Lower leg skin (tissue), 3 donors: ENCODE results near the gene NMNAT3.

ENCODE experiments used
- POLR2A ChIP-seq, 2 donors: fragments of 450-650 bp; IDR thresholded peaks; one replicate each; pipeline ENCODE4 v1.6.1; 2016 to 2017; ENCODE audit warnings: antibody characterized with exemption in 2 of 2, mild to moderate bottlenecking in 1 of 2, moderate library complexity in 1 of 2
- TF ChIP-seq, protein P1 (sequence below), 3 donors: fragments of 450-650 bp; IDR thresholded peaks; one replicate each; pipeline ENCODE4 v1.5.1; 2016; ENCODE audit warnings: antibody characterized with exemption in 3 of 3, mild to moderate bottlenecking in 3 of 3, moderate library complexity in 2 of 3

DNA sequence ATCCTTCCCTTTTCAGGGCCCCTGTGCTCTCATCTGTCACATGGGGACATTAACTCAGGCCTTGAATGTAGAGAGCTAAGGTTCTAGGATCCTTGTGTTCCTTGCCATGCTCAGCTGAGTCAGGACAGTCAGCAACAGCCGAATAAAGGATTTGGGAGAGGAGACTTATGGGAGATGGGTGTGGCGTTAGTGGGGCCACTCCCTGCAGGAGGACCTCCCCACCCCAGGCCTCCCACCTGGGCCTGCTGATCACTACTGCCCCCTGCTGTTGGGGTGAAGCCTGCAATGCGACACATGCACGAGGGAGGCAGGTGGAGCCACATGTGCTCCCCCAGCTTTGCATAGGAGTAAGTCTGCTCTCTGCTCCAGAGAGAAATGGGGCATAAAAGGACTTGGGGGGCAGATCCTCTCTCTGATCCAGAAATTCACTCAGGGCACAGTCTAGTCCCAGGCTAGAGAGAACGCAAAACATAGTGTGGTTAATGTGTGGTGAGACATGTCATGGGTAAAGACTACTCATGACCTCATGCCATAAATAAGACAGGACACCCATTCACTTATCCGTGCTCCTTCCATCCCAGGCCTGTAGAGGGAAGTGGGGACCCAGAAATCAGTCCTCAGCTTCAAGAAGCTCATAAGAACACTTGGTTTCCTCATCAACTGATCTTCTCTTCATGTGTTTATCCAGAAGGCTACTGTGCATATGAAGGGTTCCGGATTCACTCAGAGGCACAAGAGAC lies 157.6 kb downstream of the NMNAT3 start:
- TF ChIP-seq, protein P1, sequence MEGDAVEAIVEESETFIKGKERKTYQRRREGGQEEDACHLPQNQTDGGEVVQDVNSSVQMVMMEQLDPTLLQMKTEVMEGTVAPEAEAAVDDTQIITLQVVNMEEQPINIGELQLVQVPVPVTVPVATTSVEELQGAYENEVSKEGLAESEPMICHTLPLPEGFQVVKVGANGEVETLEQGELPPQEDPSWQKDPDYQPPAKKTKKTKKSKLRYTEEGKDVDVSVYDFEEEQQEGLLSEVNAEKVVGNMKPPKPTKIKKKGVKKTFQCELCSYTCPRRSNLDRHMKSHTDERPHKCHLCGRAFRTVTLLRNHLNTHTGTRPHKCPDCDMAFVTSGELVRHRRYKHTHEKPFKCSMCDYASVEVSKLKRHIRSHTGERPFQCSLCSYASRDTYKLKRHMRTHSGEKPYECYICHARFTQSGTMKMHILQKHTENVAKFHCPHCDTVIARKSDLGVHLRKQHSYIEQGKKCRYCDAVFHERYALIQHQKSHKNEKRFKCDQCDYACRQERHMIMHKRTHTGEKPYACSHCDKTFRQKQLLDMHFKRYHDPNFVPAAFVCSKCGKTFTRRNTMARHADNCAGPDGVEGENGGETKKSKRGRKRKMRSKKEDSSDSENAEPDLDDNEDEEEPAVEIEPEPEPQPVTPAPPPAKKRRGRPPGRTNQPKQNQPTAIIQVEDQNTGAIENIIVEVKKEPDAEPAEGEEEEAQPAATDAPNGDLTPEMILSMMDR (IDR thresholded peaks at IDR 0.05): no peak
- TF ChIP-seq POLR2A (IDR thresholded peaks at IDR 0.05): no peak
